Ascending aorta (tissue), 2 donors: ENCODE results near the gene PAM16. TPM values are rescaled to one million over a fixed set of nuclear protein-coding genes. Genes with fewer than 3 reads are reported as not detected.

ENCODE experiments used
- DNase-seq, 2 donors: peaks; one replicate each; pipeline ENCODE4 v3.0.0-alpha.2; 2019; ENCODE audit warnings: low spot score in 2 of 2
- H3K27ac ChIP-seq, 2 donors: fragments of 200-600 bp; sonication (generic); one replicate each; pipeline ENCODE4 v1.5.1; 2016 to 2017; ENCODE audit warnings: mild to moderate bottlenecking in 1 of 2
- H3K27me3 ChIP-seq: fragments of 200-600 bp; sonication (generic); one replicate; pipeline ENCODE4 v1.5.1; 2017
- H3K36me3 ChIP-seq, 2 donors: fragments of 200-600 bp; sonication (generic); one replicate each; pipeline ENCODE4 v1.5.1; 2016
- H3K4me1 ChIP-seq, 2 donors: fragments of 200-600 bp; sonication (generic); one replicate each; pipeline ENCODE4 v1.5.1; 2016 to 2017; ENCODE audit warnings: mild to moderate bottlenecking in 1 of 2
- H3K4me3 ChIP-seq, 2 donors: fragments of 200-600 bp; sonication (generic); one replicate each; pipeline ENCODE4 v1.5.1; 2016 to 2017; ENCODE audit warnings: mild to moderate bottlenecking in 1 of 2
- H3K9me3 ChIP-seq, 2 donors: fragments of 200-600 bp; sonication (generic); one replicate each; pipeline ENCODE4 v1.5.1; 2016
- intact Hi-C: fragments of 100-400 bp; cut with DNase I; formaldehyde crosslinking; loops from one replicate; pipeline ENCODE4 v1.15.1; 2023
- total RNA-seq: library from RNA; depleted of rRNA; stranded (reverse); fragments of >200 nt; gene quantifications from one replicate; pipeline ENCODE4 v1.1.0, GENCODE V29; 2016
- TF ChIP-seq, protein P1 (sequence below), 3 experiments: fragments of 200-600 bp in 2 of 3; fragments of 450-650 bp in 1 of 3; sonication (generic) in 2 of 3; IDR thresholded peaks; one replicate each; pipeline ENCODE4 v1.5.1; 2016 to 2019; ENCODE audit warnings: antibody characterized with exemption in 3 of 3, mild to moderate bottlenecking in 1 of 3, moderate library complexity in 1 of 3

PAM16 gene
- total RNA-seq, 1 donor from 2014 or later: 26.6 TPM

DNA sequence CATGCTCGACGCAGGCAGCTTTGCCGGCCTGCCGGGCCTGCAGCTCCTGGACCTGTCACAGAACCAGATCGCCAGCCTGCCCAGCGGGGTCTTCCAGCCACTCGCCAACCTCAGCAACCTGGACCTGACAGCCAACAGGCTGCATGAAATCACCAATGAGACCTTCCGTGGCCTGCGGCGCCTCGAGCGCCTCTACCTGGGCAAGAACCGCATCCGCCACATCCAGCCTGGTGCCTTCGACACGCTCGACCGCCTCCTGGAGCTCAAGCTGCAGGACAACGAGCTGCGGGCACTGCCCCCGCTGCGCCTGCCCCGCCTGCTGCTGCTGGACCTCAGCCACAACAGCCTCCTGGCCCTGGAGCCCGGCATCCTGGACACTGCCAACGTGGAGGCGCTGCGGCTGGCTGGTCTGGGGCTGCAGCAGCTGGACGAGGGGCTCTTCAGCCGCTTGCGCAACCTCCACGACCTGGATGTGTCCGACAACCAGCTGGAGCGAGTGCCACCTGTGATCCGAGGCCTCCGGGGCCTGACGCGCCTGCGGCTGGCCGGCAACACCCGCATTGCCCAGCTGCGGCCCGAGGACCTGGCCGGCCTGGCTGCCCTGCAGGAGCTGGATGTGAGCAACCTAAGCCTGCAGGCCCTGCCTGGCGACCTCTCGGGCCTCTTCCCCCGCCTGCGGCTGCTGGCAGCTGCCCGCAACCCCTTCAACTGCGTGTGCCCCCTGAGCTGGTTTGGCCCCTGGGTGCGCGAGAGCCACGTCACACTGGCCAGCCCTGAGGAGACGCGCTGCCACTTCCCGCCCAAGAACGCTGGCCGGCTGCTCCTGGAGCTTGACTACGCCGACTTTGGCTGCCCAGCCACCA lies 30.2 kb upstream of the PAM16 start:
- intact Hi-C loops: no loop called here
- Histone ChIP-seq H3K36me3 (peaks cover 35 to 47% of the 10 kb centered on the region in 2 donors), H3K27ac (peak overlapping the region; percentile 94 to 99), H3K27me3 (no peaks in the 10 kb centered on the region), H3K9me3 (no peaks in the 10 kb centered on the region), H3K4me3 (peak overlapping the region in 1 of 2 donors; percentile 33), H3K4me1 (peaks cover 69 to 89% of the 10 kb centered on the region in 2 donors)
- DNase-seq: peak in 1 of 2 donors; percentile 76
- TF ChIP-seq, protein P1, sequence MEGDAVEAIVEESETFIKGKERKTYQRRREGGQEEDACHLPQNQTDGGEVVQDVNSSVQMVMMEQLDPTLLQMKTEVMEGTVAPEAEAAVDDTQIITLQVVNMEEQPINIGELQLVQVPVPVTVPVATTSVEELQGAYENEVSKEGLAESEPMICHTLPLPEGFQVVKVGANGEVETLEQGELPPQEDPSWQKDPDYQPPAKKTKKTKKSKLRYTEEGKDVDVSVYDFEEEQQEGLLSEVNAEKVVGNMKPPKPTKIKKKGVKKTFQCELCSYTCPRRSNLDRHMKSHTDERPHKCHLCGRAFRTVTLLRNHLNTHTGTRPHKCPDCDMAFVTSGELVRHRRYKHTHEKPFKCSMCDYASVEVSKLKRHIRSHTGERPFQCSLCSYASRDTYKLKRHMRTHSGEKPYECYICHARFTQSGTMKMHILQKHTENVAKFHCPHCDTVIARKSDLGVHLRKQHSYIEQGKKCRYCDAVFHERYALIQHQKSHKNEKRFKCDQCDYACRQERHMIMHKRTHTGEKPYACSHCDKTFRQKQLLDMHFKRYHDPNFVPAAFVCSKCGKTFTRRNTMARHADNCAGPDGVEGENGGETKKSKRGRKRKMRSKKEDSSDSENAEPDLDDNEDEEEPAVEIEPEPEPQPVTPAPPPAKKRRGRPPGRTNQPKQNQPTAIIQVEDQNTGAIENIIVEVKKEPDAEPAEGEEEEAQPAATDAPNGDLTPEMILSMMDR (IDR thresholded peaks at IDR 0.05): peak in 1 of 3 experiments; percentile 14

- H3K27ac ChIP-seq: peak overlapping the region; percentile 94 to 99
- TF ChIP-seq, protein P1 (IDR thresholded peaks at IDR 0.05): no peak
- H3K4me1 ChIP-seq: peaks cover 61 to 85% of the 10 kb centered on the region in 2 donors
- H3K4me3 ChIP-seq: peak overlapping the region in 1 of 2 donors; percentile 33
- no peaks in the 10 kb centered on the region for H3K9me3 ChIP-seq
- no peaks in the 10 kb centered on the region for H3K27me3 ChIP-seq
- DNase-seq: peak in 1 of 2 donors; percentile 86
- peaks cover 35 to 47% of the 10 kb centered on the region in 2 donors for H3K36me3 ChIP-seq
- intact Hi-C loops: no loop called here
Observed at GRCh38 chr16:4380119-4381063, 29.3 kb upstream of the PAM16 start.

GRCh38 chr16:4378999-4379690 lies 28.0 kb upstream of the PAM16 start:
- peak in 1 of 2 donors; percentile 62 for DNase-seq
- TF ChIP-seq, protein P1 (IDR thresholded peaks at IDR 0.05): no peak
- H3K4me1 ChIP-seq: peaks cover 64 to 84% of the 10 kb centered on the region in 2 donors
- intact Hi-C loops: loop anchor here (5.0 kb wide), 1 partner anchor 1357 kb away; the partner anchor contains the start of genes HCFC1R1, THOC6 and TNFRSF12A
- peaks cover 35 to 43% of the 10 kb centered on the region in 2 donors for H3K36me3 ChIP-seq
- no peaks in the 10 kb centered on the region for H3K9me3 ChIP-seq
- no peaks in the 10 kb centered on the region for H3K27me3 ChIP-seq
- peak overlapping the region; percentile 94 to 99 for H3K27ac ChIP-seq
- peak overlapping the region in 1 of 2 donors; percentile 64 for H3K4me3 ChIP-seq

GRCh38 chr16:4378161-4378666 lies 27.1 kb upstream of the PAM16 start:
- H3K4me1 ChIP-seq: peaks cover 63 to 76% of the 10 kb centered on the region in 2 donors
- intact Hi-C loops: loop anchor here (5.0 kb wide), 1 partner anchor 1356 kb away; the partner anchor contains the start of genes HCFC1R1, THOC6 and TNFRSF12A
- TF ChIP-seq, protein P1 (IDR thresholded peaks at IDR 0.05): no peak
- H3K27ac ChIP-seq: peak overlapping the region; percentile 94 to 99
- H3K27me3 ChIP-seq: no peaks in the 10 kb centered on the region
- no peaks in the 10 kb centered on the region for H3K9me3 ChIP-seq
- peak overlapping the region in 1 of 2 donors; percentile 64 for H3K4me3 ChIP-seq
- DNase-seq: peak in 1 of 2 donors; percentile 88
- H3K36me3 ChIP-seq: peaks cover 26 to 34% of the 10 kb centered on the region in 2 donors
